SK-N-SH treated with all-trans-retinoic acid at 6 μM for 48 hours (cell line): Measurements from ENCODE around the gene GALNT1.

Experiments used
- ATAC-seq: fragments of 200-7000 bp; cut with Tn5 transposase; 3 replicates; pipeline ENCODE4 v1.9.1; 2020; ENCODE audit warnings: mild to moderate bottlenecking, moderate library complexity
- ARNTL ChIP-seq: fragments of 450-650 bp; formaldehyde crosslinking; IDR thresholded peaks from 2 replicates; pipeline ENCODE4 v1.5.0; 2020; ENCODE audit warnings: low read depth, mild to moderate bottlenecking, moderate library complexity, borderline replicate concordance
- CREB5 ChIP-seq: fragments of 250-450 bp; sonication (Bioruptor Pico); IDR thresholded peaks from 2 replicates; pipeline ENCODE4 v1.5.1; 2020; ENCODE audit warnings: low read depth, mild to moderate bottlenecking, moderate library complexity
- CSDC2 ChIP-seq: fragments of 250-450 bp; sonication (Bioruptor Pico); IDR thresholded peaks from 2 replicates; pipeline ENCODE4 v1.5.0; 2020; ENCODE audit warnings: mild to moderate bottlenecking, moderate library complexity
- ESRRG ChIP-seq: fragments of 250-450 bp; sonication (Bioruptor Pico); IDR thresholded peaks from 2 replicates; pipeline ENCODE4 v1.6.1; 2021; ENCODE audit warnings: mild to moderate bottlenecking
- GLIS3 ChIP-seq: fragments of 250-450 bp; sonication (Bioruptor Pico); IDR thresholded peaks from 2 replicates; pipeline ENCODE4 v1.5.0; 2020; ENCODE audit warnings: mild to moderate bottlenecking, moderate library complexity
- OSR1 ChIP-seq: fragments of 250-450 bp; sonication (Bioruptor Pico); IDR thresholded peaks from 2 replicates; pipeline ENCODE4 v1.8.0; 2022; ENCODE audit warnings: moderate library complexity, mild to moderate bottlenecking, inconsistent platforms
- PPARA ChIP-seq: fragments of 250-450 bp; sonication (Bioruptor Pico); IDR thresholded peaks from 2 replicates; pipeline ENCODE4 v1.5.0; 2020; ENCODE audit warnings: mild to moderate bottlenecking, borderline replicate concordance
- RARB ChIP-seq: fragments of 250-450 bp; sonication (Bioruptor Pico); IDR thresholded peaks from 2 replicates; pipeline ENCODE4 v1.8.0; 2021; ENCODE audit warnings: mild to moderate bottlenecking, moderate library complexity
- SNAI2 ChIP-seq: fragments of 250-450 bp; sonication (Bioruptor Pico); IDR thresholded peaks from 2 replicates; pipeline ENCODE4 v1.5.0; 2020; ENCODE audit warnings: mild to moderate bottlenecking, moderate library complexity
- TCF4 ChIP-seq: fragments of 250-450 bp; sonication (Bioruptor Pico); IDR thresholded peaks from 2 replicates; pipeline ENCODE4 v1.8.0; 2021; ENCODE audit warnings: mild to moderate bottlenecking, moderate library complexity, borderline replicate concordance
- TOX ChIP-seq: fragments of 250-450 bp; sonication (Bioruptor Pico); IDR thresholded peaks from 2 replicates; pipeline ENCODE4 v1.8.0; 2021; ENCODE audit warnings: mild to moderate bottlenecking, moderate library complexity, borderline replicate concordance
- ZC3H10 ChIP-seq: fragments of 250-450 bp; sonication (Bioruptor Pico); IDR thresholded peaks from 2 replicates; pipeline ENCODE4 v1.5.1; 2021; ENCODE audit warnings: mild to moderate bottlenecking, moderate library complexity
- ZFP3 ChIP-seq: fragments of 250-450 bp; sonication (Bioruptor Pico); IDR thresholded peaks from 2 replicates; pipeline ENCODE4 v1.5.0; 2020; ENCODE audit warnings: mild to moderate bottlenecking, moderate library complexity
- ZFP30 ChIP-seq: fragments of 450-650 bp; formaldehyde crosslinking; IDR thresholded peaks from 2 replicates; pipeline ENCODE4 v1.5.0; 2022; ENCODE audit warnings: mild to moderate bottlenecking, moderate library complexity
- ZNF565 ChIP-seq: fragments of 450-650 bp; formaldehyde crosslinking; conservative IDR thresholded peaks from 2 replicates; pipeline ENCODE4 v1.5.0; 2020; ENCODE audit warnings: low read depth, mild to moderate bottlenecking, moderate library complexity
- ZNF70 ChIP-seq: fragments of 450-650 bp; formaldehyde crosslinking; IDR thresholded peaks from 2 replicates; pipeline ENCODE4 v1.5.0; 2020; ENCODE audit warnings: mild to moderate bottlenecking, moderate library complexity
- ZNF8 ChIP-seq: fragments of 450-650 bp; formaldehyde crosslinking; IDR thresholded peaks from 2 replicates; pipeline ENCODE4 v1.5.0; 2020; ENCODE audit warnings: mild to moderate bottlenecking, moderate library complexity
- TF ChIP-seq, protein P1 (sequence below): fragments of 250-450 bp; sonication (Bioruptor Pico); IDR thresholded peaks from 2 replicates; pipeline ENCODE4 v1.8.0; 2021; ENCODE audit warnings: low read depth, mild to moderate bottlenecking, moderate library complexity, borderline replicate concordance
- TF ChIP-seq, protein P2 (sequence below): fragments of 250-450 bp; sonication (Bioruptor Pico); IDR thresholded peaks from 2 replicates; pipeline ENCODE4 v1.5.0; 2020; ENCODE audit warnings: mild to moderate bottlenecking, moderate library complexity
- TF ChIP-seq, protein P3 (sequence below): fragments of 250-450 bp; sonication (Bioruptor Pico); IDR thresholded peaks from 2 replicates; pipeline ENCODE4 v1.5.1; 2021; ENCODE audit warnings: mild to moderate bottlenecking, moderate library complexity

The GALNT1 gene

DNA sequence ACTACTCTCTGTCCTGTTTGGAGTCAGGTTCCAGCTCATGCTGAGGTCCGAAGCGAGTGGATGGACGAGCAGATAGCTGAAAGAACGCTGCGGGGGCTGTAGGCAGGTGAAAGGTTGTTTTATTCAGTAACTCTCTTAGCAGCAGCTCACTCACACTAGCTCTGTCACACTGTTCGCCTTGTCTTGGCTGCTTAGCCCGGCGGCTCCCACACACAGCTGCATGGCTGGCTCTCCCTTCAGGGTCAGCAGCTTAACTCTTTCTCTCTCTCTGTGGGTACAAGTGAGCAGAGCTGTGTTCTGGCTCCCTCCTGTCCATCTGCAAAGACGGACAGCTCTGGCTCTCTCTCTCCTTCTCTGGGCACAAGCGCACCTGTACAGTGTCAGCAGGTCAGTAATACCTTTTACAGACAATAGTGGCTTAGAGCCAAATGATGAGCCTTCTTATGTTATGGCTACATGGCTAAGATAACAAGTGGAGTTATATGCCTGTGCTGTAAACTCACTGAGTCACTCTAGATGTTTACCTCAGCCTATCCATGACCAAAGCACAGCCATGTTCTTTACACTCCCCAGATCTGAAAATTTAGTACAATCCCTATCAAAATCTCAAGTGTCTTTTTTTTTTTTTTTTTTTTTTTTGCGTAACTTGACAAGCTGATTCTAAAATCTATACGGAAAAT lies 149.3 kb downstream of the GALNT1 start (continued):
- TF ChIP-seq TOX (CRISPR knock-in tag) (no peak), ESRRG (CRISPR knock-in tag) (no peak)
- TF ChIP-seq, all 23 proteins: peak for 0

DNA sequence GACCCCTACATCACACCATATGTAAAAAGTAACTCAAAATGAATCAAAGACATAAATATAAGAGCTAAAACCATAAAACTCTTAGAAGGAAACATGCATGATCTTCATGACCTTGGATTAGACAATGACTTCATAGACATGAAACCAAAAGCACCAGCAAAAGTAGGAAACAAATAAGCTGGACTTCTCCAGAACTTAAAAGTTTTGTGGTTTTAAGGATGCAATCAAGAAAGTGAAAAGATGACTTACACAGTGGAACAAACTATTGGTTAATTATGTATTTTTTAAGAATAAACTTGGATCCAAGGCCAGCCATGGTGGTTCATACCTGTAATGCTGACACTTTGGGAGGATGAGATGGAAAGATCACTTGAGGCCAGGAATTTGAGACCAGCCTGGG lies 150.2 kb downstream of the GALNT1 start:
- no peak for ATAC-seq
- no peak for TF ChIP-seq ARNTL (CRISPR knock-in tag)
- no peak for TF ChIP-seq PPARA (CRISPR knock-in tag)
- no peak for TF ChIP-seq ZC3H10
- TF ChIP-seq, protein P1, sequence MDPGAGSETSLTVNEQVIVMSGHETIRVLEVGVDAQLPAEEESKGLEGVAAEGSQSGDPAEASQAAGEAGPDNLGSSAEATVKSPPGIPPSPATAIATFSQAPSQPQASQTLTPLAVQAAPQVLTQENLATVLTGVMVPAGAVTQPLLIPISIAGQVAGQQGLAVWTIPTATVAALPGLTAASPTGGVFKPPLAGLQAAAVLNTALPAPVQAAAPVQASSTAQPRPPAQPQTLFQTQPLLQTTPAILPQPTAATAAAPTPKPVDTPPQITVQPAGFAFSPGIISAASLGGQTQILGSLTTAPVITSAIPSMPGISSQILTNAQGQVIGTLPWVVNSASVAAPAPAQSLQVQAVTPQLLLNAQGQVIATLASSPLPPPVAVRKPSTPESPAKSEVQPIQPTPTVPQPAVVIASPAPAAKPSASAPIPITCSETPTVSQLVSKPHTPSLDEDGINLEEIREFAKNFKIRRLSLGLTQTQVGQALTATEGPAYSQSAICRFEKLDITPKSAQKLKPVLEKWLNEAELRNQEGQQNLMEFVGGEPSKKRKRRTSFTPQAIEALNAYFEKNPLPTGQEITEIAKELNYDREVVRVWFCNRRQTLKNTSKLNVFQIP (CRISPR knock-in tag): no peak
- TF ChIP-seq CREB5 (CRISPR knock-in tag): no peak
- TF ChIP-seq ESRRG (CRISPR knock-in tag): no peak
- no peak for TF ChIP-seq GLIS3 (CRISPR knock-in tag)
- TF ChIP-seq CSDC2: no peak
- no peak for TF ChIP-seq SNAI2 (CRISPR knock-in tag)
- TF ChIP-seq, protein P2, sequence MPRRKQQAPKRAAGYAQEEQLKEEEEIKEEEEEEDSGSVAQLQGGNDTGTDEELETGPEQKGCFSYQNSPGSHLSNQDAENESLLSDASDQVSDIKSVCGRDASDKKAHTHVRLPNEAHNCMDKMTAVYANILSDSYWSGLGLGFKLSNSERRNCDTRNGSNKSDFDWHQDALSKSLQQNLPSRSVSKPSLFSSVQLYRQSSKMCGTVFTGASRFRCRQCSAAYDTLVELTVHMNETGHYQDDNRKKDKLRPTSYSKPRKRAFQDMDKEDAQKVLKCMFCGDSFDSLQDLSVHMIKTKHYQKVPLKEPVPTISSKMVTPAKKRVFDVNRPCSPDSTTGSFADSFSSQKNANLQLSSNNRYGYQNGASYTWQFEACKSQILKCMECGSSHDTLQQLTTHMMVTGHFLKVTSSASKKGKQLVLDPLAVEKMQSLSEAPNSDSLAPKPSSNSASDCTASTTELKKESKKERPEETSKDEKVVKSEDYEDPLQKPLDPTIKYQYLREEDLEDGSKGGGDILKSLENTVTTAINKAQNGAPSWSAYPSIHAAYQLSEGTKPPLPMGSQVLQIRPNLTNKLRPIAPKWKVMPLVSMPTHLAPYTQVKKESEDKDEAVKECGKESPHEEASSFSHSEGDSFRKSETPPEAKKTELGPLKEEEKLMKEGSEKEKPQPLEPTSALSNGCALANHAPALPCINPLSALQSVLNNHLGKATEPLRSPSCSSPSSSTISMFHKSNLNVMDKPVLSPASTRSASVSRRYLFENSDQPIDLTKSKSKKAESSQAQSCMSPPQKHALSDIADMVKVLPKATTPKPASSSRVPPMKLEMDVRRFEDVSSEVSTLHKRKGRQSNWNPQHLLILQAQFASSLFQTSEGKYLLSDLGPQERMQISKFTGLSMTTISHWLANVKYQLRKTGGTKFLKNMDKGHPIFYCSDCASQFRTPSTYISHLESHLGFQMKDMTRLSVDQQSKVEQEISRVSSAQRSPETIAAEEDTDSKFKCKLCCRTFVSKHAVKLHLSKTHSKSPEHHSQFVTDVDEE (CRISPR knock-in tag): no peak
- TF ChIP-seq RARB (CRISPR knock-in tag): no peak
- TF ChIP-seq, protein P3, sequence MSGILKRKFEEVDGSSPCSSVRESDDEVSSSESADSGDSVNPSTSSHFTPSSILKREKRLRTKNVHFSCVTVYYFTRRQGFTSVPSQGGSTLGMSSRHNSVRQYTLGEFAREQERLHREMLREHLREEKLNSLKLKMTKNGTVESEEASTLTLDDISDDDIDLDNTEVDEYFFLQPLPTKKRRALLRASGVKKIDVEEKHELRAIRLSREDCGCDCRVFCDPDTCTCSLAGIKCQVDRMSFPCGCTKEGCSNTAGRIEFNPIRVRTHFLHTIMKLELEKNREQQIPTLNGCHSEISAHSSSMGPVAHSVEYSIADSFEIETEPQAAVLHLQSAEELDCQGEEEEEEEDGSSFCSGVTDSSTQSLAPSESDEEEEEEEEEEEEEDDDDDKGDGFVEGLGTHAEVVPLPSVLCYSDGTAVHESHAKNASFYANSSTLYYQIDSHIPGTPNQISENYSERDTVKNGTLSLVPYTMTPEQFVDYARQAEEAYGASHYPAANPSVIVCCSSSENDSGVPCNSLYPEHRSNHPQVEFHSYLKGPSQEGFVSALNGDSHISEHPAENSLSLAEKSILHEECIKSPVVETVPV (CRISPR knock-in tag): no peak
- no peak for TF ChIP-seq ZNF565 (CRISPR knock-in tag)
- no peak for TF ChIP-seq ZFP30 (CRISPR knock-in tag)

GRCh38 chr18:35732162-35732561 lies 150.6 kb downstream of the GALNT1 start:
- ATAC-seq: no peak
- TF ChIP-seq OSR1 (CRISPR knock-in tag) (no peak), CREB5 (CRISPR knock-in tag) (no peak), ZC3H10 (no peak), RARB (CRISPR knock-in tag) (no peak), TOX (CRISPR knock-in tag) (no peak), GLIS3 (CRISPR knock-in tag) (no peak), ZNF70 (CRISPR knock-in tag) (no peak), ZFP3 (CRISPR knock-in tag) (no peak), ESRRG (CRISPR knock-in tag) (no peak), TCF4 (CRISPR knock-in tag) (no peak), ZNF8 (CRISPR knock-in tag) (no peak), ZFP30 (CRISPR knock-in tag) (no peak)
- TF ChIP-seq, protein P1 (CRISPR knock-in tag): no peak
- TF ChIP-seq, protein P3 (CRISPR knock-in tag): no peak
- TF ChIP-seq, protein P2 (CRISPR knock-in tag): no peak
